ENCODE results near the gene ADGRG6.

The ADGRG6 gene

GRCh38 chr6:142400495-142400894 is 98.7 kb downstream of the ADGRG6 start:
- in situ Hi-C loops (cut with HindIII; ENCODE audit: low sequenced_read_pairs): no loop called here
- no peak overlapping the region for H3K4me3 ChIP-seq (ENCODE audit: low read depth, low read length)
- no peak for TF ChIP-seq CTCF (IDR thresholded peaks at IDR 0.05; ENCODE audit: low read depth, low read length, missing control alignments)
- no peak for DNase-seq (ENCODE audit: low read depth)

- DNase-seq (ENCODE audit: low read depth): no peak
- TF ChIP-seq CTCF (IDR thresholded peaks at IDR 0.05; ENCODE audit: low read depth, low read length, missing control alignments): no peak
- in situ Hi-C loops (cut with HindIII; ENCODE audit: low sequenced_read_pairs): no loop called here
- no peak overlapping the region for H3K4me3 ChIP-seq (ENCODE audit: low read depth, low read length)
These were observed 100.0 kb downstream of the ADGRG6 start for GRCh38 chr6:142401838-142402237.

GRCh38 chr6:142404751-142405150 is 102.9 kb downstream of the ADGRG6 start:
- no peak for TF ChIP-seq CTCF (IDR thresholded peaks at IDR 0.05; ENCODE audit: low read depth, low read length, missing control alignments)
- in situ Hi-C loops (cut with HindIII; ENCODE audit: low sequenced_read_pairs): no loop called here

GRCh38 chr6:142406131-142406530 is 104.3 kb downstream of the ADGRG6 start:
- in situ Hi-C loops (cut with HindIII; ENCODE audit: low sequenced_read_pairs): no loop called here
- no peak for DNase-seq (ENCODE audit: low read depth)
- TF ChIP-seq CTCF (IDR thresholded peaks at IDR 0.05; ENCODE audit: low read depth, low read length, missing control alignments): no peak
- no peak overlapping the region for H3K4me3 ChIP-seq (ENCODE audit: low read depth, low read length)

More at GRCh38 chr6:142404751-142405150, 102.9 kb downstream of the ADGRG6 start:
- H3K4me3 ChIP-seq (ENCODE audit: low read depth, low read length): no peak overlapping the region
- DNase-seq (ENCODE audit: low read depth): no peak

GRCh38 chr6:142407685-142408273 is 106.0 kb downstream of the ADGRG6 start:
- in situ Hi-C loops (cut with HindIII; ENCODE audit: low sequenced_read_pairs): no loop called here
- no peak overlapping the region for H3K4me3 ChIP-seq (ENCODE audit: low read depth, low read length)
- no peak for TF ChIP-seq CTCF (IDR thresholded peaks at IDR 0.05; ENCODE audit: low read depth, low read length, missing control alignments)
- no peak for DNase-seq (ENCODE audit: low read depth)

- no peak for DNase-seq (ENCODE audit: low read depth)
- no peak overlapping the region for H3K4me3 ChIP-seq (ENCODE audit: low read depth, low read length)
- in situ Hi-C loops (cut with HindIII; ENCODE audit: low sequenced_read_pairs): no loop called here
- no peak for TF ChIP-seq CTCF (IDR thresholded peaks at IDR 0.05; ENCODE audit: low read depth, low read length, missing control alignments)
These were observed 106.6 kb downstream of the ADGRG6 start for GRCh38 chr6:142408409-142408808.

Data from astrocyte of the cerebellum (primary cell).